HG02610 (cell line): ENCODE measurements around the gene EPN2.
A peak's percentile ranks its signal among the peaks of the same experiment; 100 is the strongest.

Experiments used
- ATAC-seq: cut with Tn5 transposase; IDR thresholded peaks from one replicate; pipeline ENCODE4 v1.9.1; 2021; ENCODE audit warnings: mild to moderate bottlenecking, moderate library complexity; ENCODE audit not compliant: unreplicated experiment

Gene EPN2

GRCh38 chr17:19291646-19292376, 54.6 kb downstream of the EPN2 start:
- no peak for ATAC-seq

GRCh38 chr17:19292377-19292711, 55.2 kb downstream of the EPN2 start:
- no peak for ATAC-seq

- no peak for ATAC-seq
These were observed 57.3 kb downstream of the EPN2 start for GRCh38 chr17:19294443-19294842.

- no peak for ATAC-seq
These were observed 58.4 kb downstream of the EPN2 start for GRCh38 chr17:19295473-19296135.

GRCh38 chr17:19296786-19297778, 59.9 kb downstream of the EPN2 start:
- no peak for ATAC-seq

- ATAC-seq: no peak
These were observed 61.5 kb downstream of the EPN2 start for GRCh38 chr17:19298569-19299213.

- ATAC-seq: no peak
These were observed 62.1 kb downstream of the EPN2 start for GRCh38 chr17:19299214-19299747.

GRCh38 chr17:19299866-19300265, 62.7 kb downstream of the EPN2 start:
- ATAC-seq: no peak

- no peak for ATAC-seq
These were observed 64.2 kb downstream of the EPN2 start for GRCh38 chr17:19301274-19301951.

- ATAC-seq: no peak
These were observed 64.8 kb downstream of the EPN2 start for GRCh38 chr17:19301973-19302372.

GRCh38 chr17:19302791-19303331, 65.7 kb downstream of the EPN2 start:
- ATAC-seq: no peak

GRCh38 chr17:19303367-19303776, 66.2 kb downstream of the EPN2 start:
- ATAC-seq: no peak

GRCh38 chr17:19304209-19304608, 67.0 kb downstream of the EPN2 start:
- no peak for ATAC-seq

GRCh38 chr17:19304751-19305150, 67.6 kb downstream of the EPN2 start:
- ATAC-seq: no peak

GRCh38 chr17:19305256-19305655, 68.1 kb downstream of the EPN2 start:
- ATAC-seq: no peak

- no peak for ATAC-seq
These were observed 68.6 kb downstream of the EPN2 start for GRCh38 chr17:19305761-19306159.

- ATAC-seq: peak; percentile 82
These were observed 69.3 kb downstream of the EPN2 start for GRCh38 chr17:19306160-19307111.

- no peak for ATAC-seq
These were observed 70.4 kb downstream of the EPN2 start for GRCh38 chr17:19307521-19307920.

- no peak for ATAC-seq
These were observed 71.2 kb downstream of the EPN2 start for GRCh38 chr17:19308398-19308797.
